Lower leg skin (tissue), 3 donors: ENCODE data around the gene OBP2B.

Experiments
- CTCF ChIP-seq, 3 donors: fragments of 450-650 bp; IDR thresholded peaks; one replicate each; pipeline ENCODE4 v1.5.1; 2016; ENCODE audit warnings: antibody characterized with exemption in 3 of 3, mild to moderate bottlenecking in 3 of 3, moderate library complexity in 2 of 3
- POLR2A ChIP-seq, 2 donors: fragments of 450-650 bp; IDR thresholded peaks; one replicate each; pipeline ENCODE4 v1.6.1; 2016 to 2017; ENCODE audit warnings: antibody characterized with exemption in 2 of 2, mild to moderate bottlenecking in 1 of 2, moderate library complexity in 1 of 2

DNA sequence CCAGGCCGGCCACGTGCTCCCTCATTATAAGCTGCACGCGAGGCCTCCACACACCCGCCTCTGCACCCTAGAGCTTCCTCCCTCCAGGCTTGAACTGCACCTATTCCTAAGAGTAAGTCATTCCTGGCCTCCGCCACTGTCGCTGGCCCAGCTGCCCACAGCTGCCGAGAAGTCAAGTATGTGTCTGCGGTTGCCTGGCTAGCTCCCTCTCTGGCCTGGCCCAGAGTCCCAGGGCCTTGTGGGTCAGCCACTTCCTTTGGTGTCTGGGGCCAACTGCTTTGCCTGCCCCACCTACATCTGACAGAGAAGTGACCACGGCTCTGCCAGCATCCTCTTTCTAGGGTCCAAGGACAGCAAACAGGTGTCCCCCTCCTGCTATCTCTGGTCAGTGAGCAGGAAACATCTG is 47.6 kb upstream of the OBP2B start:
- TF ChIP-seq POLR2A (IDR thresholded peaks at IDR 0.05) (no peak), CTCF (IDR thresholded peaks at IDR 0.05) (no peak)
